IMR-90 (cell line): ENCODE results near the gene MOV10. TPM values are rescaled to one million over a fixed set of nuclear protein-coding genes. Genes with fewer than 3 reads are reported as not detected.

Experiments
- microRNA-seq, 2 experiments: library from miRNA; stranded (forward) in 1 of 2; unstranded in 1 of 2; fragments of 10-50 nt in 1 of 2; fragments of <30 nt in 1 of 2; gene quantifications in 1 of 2; microRNA quantifications in 1 of 2; one replicate each; pipeline versions ENCODE3 to v1.1.0; 2013 to 2020; ENCODE audit not compliant: insufficient read depth in 1 of 2, insufficient read length in 1 of 2, unreplicated experiment in 1 of 2
- polyA plus RNA-seq, 3 experiments: library from polyadenylated mRNA; depleted of rRNA; stranded (reverse); fragments of >200 nt; gene quantifications; 2 replicates each; pipeline ENCODE4 v1.2.3, GENCODE V29; 2012; ENCODE audit warnings: low replicate concordance in 1 of 3
- small RNA-seq, 5 experiments: library from RNA; depleted of rRNA; stranded (forward); fragments of <200 nt; gene quantifications; one replicate each; pipeline ENCODE3, GENCODE V24; 2012
- total RNA-seq: library from RNA; depleted of rRNA; stranded (reverse); fragments of >200 nt; gene quantifications from 2 replicates; pipeline ENCODE4 v1.2.3, GENCODE V29; 2012; rRNA removed

The MOV10 gene
- total and polyA plus RNA-seq, 2 of the 4 experiments (the other 2 are of a cell fraction) = 36.7 to 103 TPM

Small RNA genes lying within 50 kb of the gene (microRNA-seq; reads per million reads assigned to microRNA genes)
- not detected for gene RNU7-70P (ENCODE audit: insufficient read depth, insufficient read length)

Small RNA genes lying within 50 kb of the gene (small RNA-seq; reads per million reads assigned to genes)
- gene RNU7-70P = 0 to 2.4 (median 0) reads per million in 5 experiments

Other genes with a start within 250 kb of the MOV10 start
- 0.54 and 0.56 TPM in 2 replicates for gene WNT2B, start 165.7 kb upstream of the MOV10 start, total RNA-seq
- gene WNT2B, start 165.7 kb upstream of the MOV10 start, polyA plus RNA-seq (2012; rRNA removed) = 0.50 TPM in 2 replicates
- 14.7 and 16.9 TPM in 2 replicates for gene ST7L, start 55.5 kb upstream of the MOV10 start, total RNA-seq
- gene ST7L, start 55.5 kb upstream of the MOV10 start, polyA plus RNA-seq (2012; rRNA removed) = 7.7 TPM in 2 replicates
- 262 and 440 TPM in 2 replicates for gene CAPZA1, start 54.8 kb upstream of the MOV10 start, total RNA-seq
- gene CAPZA1, start 54.8 kb upstream of the MOV10 start, polyA plus RNA-seq (2012; rRNA removed) = 98.5 and 108 TPM in 2 replicates
- 699 and 764 TPM in 2 replicates for gene RHOC, start 32.5 kb downstream of the MOV10 start, total RNA-seq
- 839 and 1,049 TPM in 2 replicates for gene RHOC, start 32.5 kb downstream of the MOV10 start, polyA plus RNA-seq (2012; rRNA removed)
- gene PPM1J, start 40.7 kb downstream of the MOV10 start, total RNA-seq = 1.4 and 1.8 TPM in 2 replicates
- gene PPM1J, start 40.7 kb downstream of the MOV10 start, polyA plus RNA-seq (2012; rRNA removed) = 2.4 and 2.8 TPM in 2 replicates